H9 (cell line): ENCODE measurements around the gene NFKB1. TPM values are rescaled to one million over a fixed set of nuclear protein-coding genes. Genes with fewer than 3 reads are reported as not detected.

ENCODE experiments used
- DNase-seq: peaks from one replicate; pipeline ENCODE4 v3.0.0-alpha.2; 2017
- H2AFZ ChIP-seq: one replicate; pipeline ENCODE4 v1.6.1; 2013; ENCODE audit warnings: mild to moderate bottlenecking, low read length, control low read depth, moderate library complexity
- H2AK5ac ChIP-seq: 2 replicates; pipeline ENCODE4 v1.6.1; 2013; ENCODE audit warnings: low read length, control low read depth, mixed read lengths; ENCODE audit not compliant: insufficient read length
- H2BK120ac ChIP-seq: one replicate; pipeline ENCODE4 v1.6.1; 2013; ENCODE audit warnings: low read depth, mild to moderate bottlenecking, low read length, control low read depth, inconsistent platforms; ENCODE audit not compliant: poor library complexity, severe bottlenecking
- H2BK12ac ChIP-seq: 2 replicates; pipeline ENCODE4 v1.6.1; 2013; ENCODE audit warnings: low read length, control low read depth, mixed read lengths, low read depth; ENCODE audit not compliant: insufficient read length
- H2BK15ac ChIP-seq: 2 replicates; pipeline ENCODE4 v1.6.1; 2013; ENCODE audit warnings: low read depth, low read length, control low read depth
- H2BK20ac ChIP-seq: one replicate; pipeline ENCODE4 v1.6.1; 2013; ENCODE audit warnings: low read depth, mild to moderate bottlenecking, low read length, control low read depth, inconsistent platforms; ENCODE audit not compliant: poor library complexity, severe bottlenecking
- H2BK5ac ChIP-seq: 2 replicates; pipeline ENCODE4 v1.6.1; 2013; ENCODE audit warnings: low read length, control low read depth, mixed read lengths; ENCODE audit not compliant: insufficient read length
- H3K14ac ChIP-seq: 2 replicates; pipeline ENCODE4 v1.6.1; 2013; ENCODE audit warnings: low read length, control low read depth; ENCODE audit not compliant: insufficient read depth
- H3K18ac ChIP-seq: 2 replicates; pipeline ENCODE4 v1.6.1; 2013; ENCODE audit warnings: low read depth, mild to moderate bottlenecking, mixed read lengths, low read length, control low read depth; ENCODE audit not compliant: insufficient read length
- H3K23ac ChIP-seq: 2 replicates; pipeline ENCODE4 v1.6.1; 2013; ENCODE audit warnings: low read length, control low read depth, mixed read lengths, low read depth; ENCODE audit not compliant: insufficient read length
- H3K23me2 ChIP-seq: 2 replicates; pipeline ENCODE4 v1.6.1; 2013; ENCODE audit warnings: low read depth, mild to moderate bottlenecking, mixed read lengths, low read length, control low read depth; ENCODE audit not compliant: insufficient read length, poor library complexity, severe bottlenecking
- H3K27ac ChIP-seq: 2 replicates; pipeline ENCODE4 v1.5.1; 2013; ENCODE audit warnings: low read length, control low read depth, mixed read lengths, low read depth; ENCODE audit not compliant: insufficient read length
- H3K27me3 ChIP-seq: 2 replicates; pipeline ENCODE4 v1.6.1; 2013; ENCODE audit warnings: low read length, control low read depth, inconsistent platforms; ENCODE audit not compliant: insufficient read depth
- H3K4ac ChIP-seq: 2 replicates; pipeline ENCODE4 v1.6.1; 2013; ENCODE audit warnings: low read depth, mild to moderate bottlenecking, control low read depth, inconsistent platforms, low read length, moderate library complexity
- H3K4me1 ChIP-seq: 2 replicates; pipeline ENCODE4 v1.6.1; 2013; ENCODE audit warnings: low read length, control low read depth, inconsistent platforms; ENCODE audit not compliant: insufficient read depth
- H3K4me2 ChIP-seq: 2 replicates; pipeline ENCODE4 v1.6.1; 2013; ENCODE audit warnings: low read length, control low read depth, mixed read lengths; ENCODE audit not compliant: insufficient read length, insufficient read depth
- H3K56ac ChIP-seq: 2 replicates; pipeline ENCODE4 v1.6.1; 2013; ENCODE audit warnings: low read depth, mild to moderate bottlenecking, mixed read lengths, low read length, control low read depth; ENCODE audit not compliant: insufficient read length
- H3K79me1 ChIP-seq: 2 replicates; pipeline ENCODE4 v1.6.1; 2013; ENCODE audit warnings: low read depth, mild to moderate bottlenecking, moderate library complexity, low read length, control low read depth, inconsistent platforms; ENCODE audit not compliant: insufficient read depth, poor library complexity, severe bottlenecking
- H3K79me2 ChIP-seq: 2 replicates; pipeline ENCODE4 v1.6.1; 2013; ENCODE audit warnings: low read length, control low read depth, inconsistent platforms; ENCODE audit not compliant: insufficient read depth
- H3K9ac ChIP-seq: 2 replicates; pipeline ENCODE4 v1.6.1; 2013; ENCODE audit warnings: low read length, control low read depth, mixed read lengths; ENCODE audit not compliant: insufficient read length; ENCODE audit errors: extremely low read depth
- H3K9me3 ChIP-seq: one replicate; pipeline ENCODE4 v1.6.1; 2013; ENCODE audit warnings: low read depth, low read length, inconsistent platforms; ENCODE audit not compliant: control insufficient read depth
- H3T11ph ChIP-seq: one replicate; pipeline ENCODE4 v1.6.1; 2013; ENCODE audit warnings: mild to moderate bottlenecking, low read length, control low read depth, inconsistent platforms
- H4K20me1 ChIP-seq: one replicate; pipeline ENCODE4 v1.6.1; 2013; ENCODE audit not compliant: control insufficient read depth, insufficient read length, insufficient read depth
- H4K5ac ChIP-seq: 2 replicates; pipeline ENCODE4 v1.6.1; 2013; ENCODE audit warnings: low read depth, mild to moderate bottlenecking, mixed read lengths, low read length, control low read depth; ENCODE audit not compliant: insufficient read length
- H4K8ac ChIP-seq: replicated peaks from 2 replicates; pipeline ENCODE4 v1.6.1; 2013; ENCODE audit warnings: low read length, control low read depth, mixed read lengths, low read depth; ENCODE audit not compliant: insufficient read length
- H4K91ac ChIP-seq: 2 replicates; pipeline ENCODE4 v1.6.1; 2013; ENCODE audit warnings: low read depth, mild to moderate bottlenecking, moderate library complexity, mixed read lengths, low read length, control low read depth; ENCODE audit not compliant: insufficient read length
- H3K27ac Mint-ChIP-seq, 3 experiments: 2 replicates in 2 of 3; 3 replicates in 1 of 3; pipeline ENCODE4 v1.8.0; 2020 to 2021; ENCODE audit warnings: mixed read lengths in 3 of 3, mild to moderate bottlenecking in 1 of 3, moderate library complexity in 1 of 3
- H3K27me3 Mint-ChIP-seq: 2 replicates; pipeline ENCODE4 v1.8.0; 2021; ENCODE audit warnings: low read depth, mild to moderate bottlenecking, moderate library complexity, mixed read lengths
- H3K36me3 Mint-ChIP-seq, 3 experiments: 2 replicates in 2 of 3; 3 replicates in 1 of 3; pipeline ENCODE4 v1.8.0; 2020 to 2021; ENCODE audit warnings: low read depth in 3 of 3, mixed read lengths in 3 of 3; ENCODE audit not compliant: insufficient read depth in 1 of 3
- H3K4me1 Mint-ChIP-seq, 2 experiments: 2 replicates each; pipeline ENCODE4 v1.8.0; 2020; ENCODE audit warnings: mixed read lengths in 2 of 2
- H3K4me3 Mint-ChIP-seq, 2 experiments: 2 replicates in 1 of 2; 3 replicates in 1 of 2; pipeline ENCODE4 v1.8.0; 2020 to 2021; ENCODE audit warnings: mild to moderate bottlenecking in 2 of 2, mixed read lengths in 2 of 2, moderate library complexity in 1 of 2
- H3K9me3 Mint-ChIP-seq, 2 experiments: 2 replicates in 1 of 2; 3 replicates in 1 of 2; pipeline ENCODE4 v1.8.0; 2020; ENCODE audit warnings: mild to moderate bottlenecking in 2 of 2, mixed read lengths in 2 of 2, moderate library complexity in 1 of 2
- CTCF ChIP-seq: fragments of 200-600 bp; sonication (generic); conservative IDR thresholded peaks from 3 replicates; pipeline ENCODE4 v1.8.0; 2021; ENCODE audit warnings: antibody characterized with exemption, mild to moderate bottlenecking
- WGBS: extraction: QIAGEN DNeasy Blood & Tissue Kit; methylation state at CpG from one replicate; pipeline ENCODE4 v1.1.7; 2013; ENCODE audit warnings: missing lambda C conversion rate, low lambda C conversion rate, mixed read lengths; ENCODE audit not compliant: insufficient read length; ENCODE audit errors: extremely low coverage; 5-methylcytosine and 5-hydroxymethylcytosine counted together
- total RNA-seq: library from RNA; stranded (reverse); gene quantifications from 2 replicates; pipeline ENCODE4 v1.2.1, GENCODE V29; 2021

NFKB1 gene
- total RNA-seq, 1 experiment from 2014 or later: 5.7 TPM

- no peak overlapping the region for H2AFZ ChIP-seq
- H3K36me3 Mint-ChIP-seq: peaks cover 5 to 31% (median 8%) of the 10 kb centered on the region in 3 experiments; a peak in 6 of 7 replicates
- WGBS: no CpG with 5 or more reads among the region's 3 CpGs
- no peaks in the 10 kb centered on the region for H4K20me1 ChIP-seq
- no peaks in the 10 kb centered on the region for H3K27me3 ChIP-seq
- no peak overlapping the region for H3K9ac ChIP-seq
- H3K4me2 ChIP-seq: no peak overlapping the region
- no peaks in the 10 kb centered on the region for H3K9me3 Mint-ChIP-seq
- H4K5ac ChIP-seq: no peak overlapping the region
- H3K23me2 ChIP-seq: no peaks in the 10 kb centered on the region
- no peak overlapping the region for H3K4me3 Mint-ChIP-seq
- no peak overlapping the region for H4K91ac ChIP-seq
- no peaks in the 10 kb centered on the region for H3K9me3 ChIP-seq
- no peak overlapping the region for H2BK12ac ChIP-seq
- H3K56ac ChIP-seq: no peak overlapping the region
- H3K27ac ChIP-seq: no peak overlapping the region
- TF ChIP-seq CTCF: no peak
- H4K8ac ChIP-seq: no peak overlapping the region
- H3K4ac ChIP-seq: no peak overlapping the region
- H2BK5ac ChIP-seq: no peak overlapping the region
- H3K27ac Mint-ChIP-seq: no peak overlapping the region
- H3K4me1 ChIP-seq: no peaks in the 10 kb centered on the region
- H3K79me1 ChIP-seq: no peaks in the 10 kb centered on the region
- no peak overlapping the region for H2BK120ac ChIP-seq
- H3T11ph ChIP-seq: no peak overlapping the region
- no peak overlapping the region for H2BK15ac ChIP-seq
- DNase-seq: no peak
- H2AK5ac ChIP-seq: no peak overlapping the region
- H2BK20ac ChIP-seq: no peak overlapping the region
- H3K27me3 Mint-ChIP-seq: no peaks in the 10 kb centered on the region
- no peak overlapping the region for H3K14ac ChIP-seq
- no peaks in the 10 kb centered on the region for H3K79me2 ChIP-seq
- no peak overlapping the region for H3K23ac ChIP-seq
- no peak overlapping the region for H3K18ac ChIP-seq
- H3K4me1 Mint-ChIP-seq: no peaks in the 10 kb centered on the region
Measured at GRCh38 chr4:102637391-102637790, 136.2 kb downstream of the NFKB1 start.
